Neural progenitor cell (in vitro differentiated cells): ENCODE measurements around the gene GLP1R.

Experiments
- EZH2phosphoT487 ChIP-seq: fragments of 200-600 bp; sonication (generic); IDR thresholded peaks from 2 replicates; pipeline ENCODE4 v1.6.1; 2017; ENCODE audit warnings: antibody characterized with exemption
- TF ChIP-seq, protein P1 (sequence below): fragments of 200-600 bp; sonication (generic); IDR thresholded peaks from 2 replicates; pipeline ENCODE4 v1.5.1; 2017; ENCODE audit warnings: antibody characterized with exemption, mild to moderate bottlenecking

DNA sequence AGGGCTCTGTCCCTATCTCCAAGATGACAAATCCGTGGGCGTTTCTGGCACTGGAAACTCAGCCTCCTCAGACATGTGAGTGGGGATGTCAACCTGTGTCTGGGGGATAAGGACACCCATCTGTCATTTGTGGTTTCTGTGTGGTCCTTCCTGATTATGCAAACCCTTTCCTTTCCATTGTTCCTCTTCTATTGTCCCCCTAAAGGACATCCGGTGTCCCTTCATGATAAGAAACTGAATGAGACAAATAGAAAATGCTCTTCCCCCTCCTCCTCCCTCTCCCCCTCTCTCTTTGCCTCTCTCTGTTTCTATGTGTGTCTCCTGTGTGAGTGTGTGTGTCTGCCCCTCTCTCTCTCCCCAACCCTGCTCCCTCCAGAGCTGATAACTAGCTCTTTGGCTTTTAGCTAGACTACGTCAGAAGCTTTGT, 11.5 kb upstream of the GLP1R start:
- TF ChIP-seq, protein P1, sequence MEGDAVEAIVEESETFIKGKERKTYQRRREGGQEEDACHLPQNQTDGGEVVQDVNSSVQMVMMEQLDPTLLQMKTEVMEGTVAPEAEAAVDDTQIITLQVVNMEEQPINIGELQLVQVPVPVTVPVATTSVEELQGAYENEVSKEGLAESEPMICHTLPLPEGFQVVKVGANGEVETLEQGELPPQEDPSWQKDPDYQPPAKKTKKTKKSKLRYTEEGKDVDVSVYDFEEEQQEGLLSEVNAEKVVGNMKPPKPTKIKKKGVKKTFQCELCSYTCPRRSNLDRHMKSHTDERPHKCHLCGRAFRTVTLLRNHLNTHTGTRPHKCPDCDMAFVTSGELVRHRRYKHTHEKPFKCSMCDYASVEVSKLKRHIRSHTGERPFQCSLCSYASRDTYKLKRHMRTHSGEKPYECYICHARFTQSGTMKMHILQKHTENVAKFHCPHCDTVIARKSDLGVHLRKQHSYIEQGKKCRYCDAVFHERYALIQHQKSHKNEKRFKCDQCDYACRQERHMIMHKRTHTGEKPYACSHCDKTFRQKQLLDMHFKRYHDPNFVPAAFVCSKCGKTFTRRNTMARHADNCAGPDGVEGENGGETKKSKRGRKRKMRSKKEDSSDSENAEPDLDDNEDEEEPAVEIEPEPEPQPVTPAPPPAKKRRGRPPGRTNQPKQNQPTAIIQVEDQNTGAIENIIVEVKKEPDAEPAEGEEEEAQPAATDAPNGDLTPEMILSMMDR, result no peak
- no peak for TF ChIP-seq EZH2phosphoT487
